B cell (primary cell): ENCODE measurements around the gene LRFN4. TPM values are rescaled to one million over a fixed set of nuclear protein-coding genes. Genes with fewer than 3 reads are reported as not detected.
A peak's percentile ranks its signal among the peaks of the same experiment; 100 is the strongest.

Source experiments
- ATAC-seq: fragments of 200-7000 bp; cut with Tn5 transposase; one replicate; pipeline ENCODE4 v1.10.0; 2021; ENCODE audit warnings: low read depth, mild to moderate bottlenecking, moderate number of reproducible peaks, moderate library complexity
- CTCF ChIA-PET: fragments of 350-600 bp; sonication (Branson Sonifier 250); formaldehyde crosslinking; loops from one replicate; lab custom pipeline; 2021; ENCODE audit warnings: antibody characterized with exemption, inconsistent platforms; lab: Charles Lee
- POLR2A ChIA-PET: fragments of 350-600 bp; sonication (Branson Sonifier 250); formaldehyde crosslinking; loops from one replicate; lab custom pipeline; 2021; ENCODE audit warnings: antibody characterized with exemption; lab: Charles Lee
- DNase-seq: peaks from one replicate; pipeline ENCODE4 v3.0.0; 2013
- H2AFZ ChIP-seq: 2 replicates; pipeline ENCODE4 v1.6.1; 2012; ENCODE audit warnings: mild to moderate bottlenecking, low read depth, low read length; ENCODE audit not compliant: insufficient read depth, poor library complexity, severe bottlenecking
- H3K27ac ChIP-seq, 2 donors: 1 replicate in 1 of 2; 2 replicates in 1 of 2; pipeline ENCODE4 v1.5.1; 2012 to 2013; ENCODE audit warnings: low read length in 2 of 2, mild to moderate bottlenecking in 2 of 2, moderate library complexity in 1 of 2
- H3K27me3 ChIP-seq, 4 experiments: fragments of 200-600 bp in 1 of 4; sonication (generic) in 1 of 4; replicated peaks in 1 of 4; 1 replicate in 2 of 4; 2 replicates in 2 of 4; pipeline versions ENCODE4 v1.6.1 to v1.7.0; 2013 to 2016; ENCODE audit warnings: low read length in 3 of 4, mild to moderate bottlenecking in 2 of 4, mixed read lengths in 1 of 4, moderate library complexity in 1 of 4; ENCODE audit not compliant: insufficient read depth in 4 of 4, control insufficient read depth in 3 of 4; ENCODE audit errors: control extremely low read depth in 1 of 4
- H3K36me3 ChIP-seq, 2 experiments: replicated peaks in 1 of 2; 1 replicate in 1 of 2; 2 replicates in 1 of 2; pipeline versions ENCODE4 v1.6.1 to v1.7.1; 2013; ENCODE audit warnings: low read length in 1 of 2; ENCODE audit not compliant: insufficient read depth in 2 of 2, control insufficient read depth in 1 of 2; ENCODE audit errors: control extremely low read depth in 1 of 2, extremely low read depth in 1 of 2
- H3K4me1 ChIP-seq, 2 donors: fragments of 200-600 bp in 1 of 2; sonication (generic) in 1 of 2; 1 replicate in 1 of 2; 2 replicates in 1 of 2; pipeline versions ENCODE4 v1.5.1 to v1.6.1; 2013 to 2017; ENCODE audit warnings: low read length in 2 of 2; ENCODE audit not compliant: control insufficient read depth in 2 of 2, insufficient read depth in 2 of 2
- H3K4me2 ChIP-seq: replicated peaks from 2 replicates; pipeline ENCODE3; 2012; ENCODE audit warnings: mild to moderate bottlenecking, low read depth, low read length; ENCODE audit not compliant: poor library complexity, severe bottlenecking
- H3K4me3 ChIP-seq, 5 experiments: fragments of 200-600 bp in 1 of 5; sonication (generic) in 1 of 5; 1 replicate in 3 of 5; 2 replicates in 2 of 5; pipeline versions ENCODE4 v1.5.1 to v1.7.0; 2011 to 2016; ENCODE audit warnings: low read length in 4 of 5, mild to moderate bottlenecking in 4 of 5, low read depth in 2 of 5, control low read depth in 1 of 5, moderate library complexity in 1 of 5; ENCODE audit not compliant: insufficient read depth in 1 of 5; ENCODE audit errors: control extremely low read depth in 1 of 5, extremely low read depth in 1 of 5
- H3K79me2 ChIP-seq: fragments of 200-600 bp; sonication (generic); one replicate; pipeline ENCODE4 v1.6.0; 2016; ENCODE audit warnings: low read length; ENCODE audit not compliant: control insufficient read depth, insufficient read depth
- H3K9ac ChIP-seq: fragments of 200-600 bp; sonication (generic); 2 replicates; pipeline ENCODE4 v1.6.1; 2017; ENCODE audit warnings: mild to moderate bottlenecking, low read length, moderate library complexity
- H3K9me3 ChIP-seq, 3 donors: one replicate each; pipeline versions ENCODE4 v1.6.1 to v1.7.1; 2013; ENCODE audit warnings: low read length in 2 of 3; ENCODE audit not compliant: control insufficient read depth in 2 of 3, insufficient read depth in 1 of 3; ENCODE audit errors: control extremely low read depth in 1 of 3
- H4K20me1 ChIP-seq: 2 replicates; pipeline ENCODE4 v1.6.0; 2012; ENCODE audit warnings: mild to moderate bottlenecking, low read length; ENCODE audit not compliant: insufficient read depth, control insufficient read depth, poor library complexity, severe bottlenecking
- H3K27ac Mint-ChIP-seq: one replicate; pipeline ENCODE4 v1.8.0; 2021; ENCODE audit warnings: mixed read lengths
- H3K27me3 Mint-ChIP-seq: one replicate; pipeline ENCODE4 v1.8.0; 2021; ENCODE audit warnings: mixed read lengths
- H3K4me1 Mint-ChIP-seq: one replicate; pipeline ENCODE4 v1.8.0; 2021; ENCODE audit warnings: mixed read lengths
- H3K4me3 Mint-ChIP-seq: one replicate; pipeline ENCODE4 v1.8.0; 2021; ENCODE audit warnings: mixed read lengths
- H3K9me3 Mint-ChIP-seq: one replicate; pipeline ENCODE4 v1.8.0; 2022; ENCODE audit warnings: mixed read lengths; ENCODE audit not compliant: insufficient read depth
- EZH2 ChIP-seq: IDR thresholded peaks from 2 replicates; pipeline ENCODE4 v1.6.1; 2012; ENCODE audit warnings: borderline replicate concordance, low read depth, mild to moderate bottlenecking, moderate library complexity, low read length; ENCODE audit not compliant: insufficient read depth, poor library complexity, severe bottlenecking
- WGBS: methylation state at CpG from one replicate; pipeline ENCODE4 v1.1.5; 2013; ENCODE audit warnings: missing lambda C conversion rate; ENCODE audit not compliant: insufficient coverage; 5-methylcytosine and 5-hydroxymethylcytosine counted together
- intact Hi-C: fragments of 100-400 bp; cut with micrococcal nuclease; formaldehyde crosslinking; loops from one replicate; pipeline ENCODE4 v1.10.0; 2022
- polyA plus RNA-seq: library from polyadenylated mRNA; depleted of rRNA; stranded (reverse); fragments of >200 nt; gene quantifications from 2 replicates; pipeline ENCODE4 v1.2.3, GENCODE V29; 2012
- total RNA-seq, 2 donors: library from RNA; stranded (reverse); fragments of 120-200 nt in 1 of 2; gene quantifications; 1 replicate in 1 of 2; 2 replicates in 1 of 2; pipeline versions ENCODE4 v1.2.3 to v1.2.4, GENCODE V29; 2013 to 2022
- TF ChIP-seq, protein P1 (sequence below): fragments of 200-600 bp; IDR thresholded peaks from one replicate; pipeline ENCODE4 v1.8.0; 2022; ENCODE audit warnings: antibody characterized with exemption, mild to moderate bottlenecking

Gene LRFN4
- total and polyA plus RNA-seq, 2 donors (not counting 1 experiment from before 2014, with no cell fraction given) = 7.1 to 12.1 TPM

DNA sequence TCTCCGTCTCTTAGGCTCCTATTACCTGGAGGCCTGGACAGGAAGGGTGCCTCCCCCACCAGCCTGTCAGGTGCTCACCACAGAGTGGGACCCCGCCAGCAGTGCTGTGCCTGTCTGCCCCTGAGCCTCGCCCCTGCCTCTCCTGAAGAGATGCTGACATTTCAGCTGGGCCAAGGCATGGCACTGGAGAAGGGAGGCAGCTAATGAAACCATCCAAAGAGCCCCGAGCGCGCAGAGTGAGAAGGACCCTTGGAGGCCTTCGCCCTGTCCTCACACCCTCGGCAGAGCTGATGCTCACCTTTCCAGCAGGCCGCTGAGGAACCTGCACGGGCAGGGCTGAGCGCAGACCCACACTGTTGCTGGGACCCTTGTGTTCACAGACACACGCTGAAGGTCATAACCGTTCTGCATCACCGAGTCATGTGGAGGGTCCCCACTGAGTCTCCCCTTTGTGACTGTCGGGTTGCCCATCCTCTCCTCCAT, 2.1 kb upstream of the LRFN4 start:
- H3K27ac Mint-ChIP-seq = no peak overlapping the region
- intact Hi-C loops = no loop called here

DNA sequence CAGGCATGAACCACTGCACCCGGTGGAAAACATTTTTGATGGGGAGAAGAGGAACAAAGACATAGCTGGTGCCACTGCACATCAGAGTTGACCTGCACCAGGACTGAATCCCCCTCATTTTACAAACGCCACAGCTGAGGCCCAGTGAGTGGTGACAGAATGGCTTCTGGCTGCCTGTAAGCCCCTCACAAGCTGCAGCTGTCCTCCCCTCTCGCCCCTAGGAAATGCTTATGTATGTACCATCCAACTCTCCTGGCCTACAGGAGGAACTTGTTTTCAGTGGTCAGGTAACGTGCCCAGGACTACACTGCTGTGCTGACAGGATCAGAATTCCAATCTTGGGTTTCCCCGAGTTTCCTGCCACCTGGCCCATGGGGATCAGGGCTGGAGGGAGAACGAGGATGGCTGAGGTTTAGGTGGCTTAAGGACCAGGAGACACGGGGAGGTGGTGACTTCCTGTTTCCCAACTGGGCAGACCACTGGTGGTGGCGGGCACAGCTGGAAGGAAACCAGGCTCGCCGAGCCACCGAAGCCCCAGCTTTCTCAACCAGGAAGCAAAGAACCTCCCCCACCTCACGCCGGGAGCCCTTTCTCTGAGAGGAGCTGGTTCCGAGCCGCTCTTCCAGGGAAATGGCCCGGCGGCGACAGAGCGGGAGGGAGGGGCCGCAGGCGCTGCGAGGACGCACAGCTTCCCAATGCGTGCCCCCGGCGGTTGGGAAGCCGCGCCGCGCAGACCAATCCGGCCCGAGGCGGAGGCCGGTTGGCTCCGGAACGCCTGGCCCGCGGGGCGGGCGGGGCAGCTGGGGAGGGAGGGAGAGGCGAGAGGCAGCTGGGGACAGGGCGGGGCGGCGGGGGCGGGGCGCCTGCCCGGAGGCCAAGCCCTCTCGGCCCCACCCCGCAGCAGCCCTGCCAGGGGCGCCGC, 1.0 kb upstream of the LRFN4 start:
- no peaks in the 10 kb centered on the region for H3K9me3 Mint-ChIP-seq
- CTCF ChIA-PET = interaction anchor here (0.7 to 2.0 kb wide), 6 partner anchors 9 to 177 kb away, joined by 3 to 11 read pairs (median 7); partner anchors contain the start of genes RBM4B and RCE1
- peaks cover 5 to 20% of the 10 kb centered on the region in 2 donors for H3K4me1 ChIP-seq

More for the DNA sequence above, 2.1 kb upstream of the LRFN4 start:
- ChIA-PET POLR2A (no interaction called here), CTCF (interaction anchor here (0.5 to 2.0 kb wide), 7 partner anchors 9 to 176 kb away, joined by 3 to 11 read pairs (median 7); partner anchors contain the start of genes RBM4B and RCE1)
- WGBS = 97% methylated on average over 15 of the region's 15 CpGs
- Mint-ChIP-seq H3K27me3 (no peaks in the 10 kb centered on the region), H3K4me3 (peak overlapping the region; percentile 94), H3K4me1 (peaks cover 14% of the 10 kb centered on the region), H3K9me3 (no peaks in the 10 kb centered on the region)
- Histone ChIP-seq H4K20me1 (no peaks in the 10 kb centered on the region), H3K79me2 (no peaks in the 10 kb centered on the region), H3K27ac (no peak overlapping the region), H2AFZ (no peak overlapping the region), H3K36me3 (no peaks in the 10 kb centered on the region), H3K9me3 (no peaks in the 10 kb centered on the region), H3K4me3 (no peak overlapping the region), H3K27me3 (no peaks in the 10 kb centered on the region), H3K4me2 (no peak overlapping the region), H3K4me1 (peaks cover 5 to 20% of the 10 kb centered on the region in 2 donors), H3K9ac (no peak overlapping the region)
- ATAC-seq = no peak
- DNase-seq = no peak
- TF ChIP-seq EZH2 = no peak

More for the DNA sequence above, 1.0 kb upstream of the LRFN4 start:
- POLR2A ChIA-PET = interaction anchor here (0.6 to 1.6 kb wide), 6 partner anchors 10 to 247 kb away, joined by 3 to 18 read pairs (median 4); partner anchors contain the start of gene RCE1
- peak overlapping the region; percentile 11 to 74 (median 70) for H3K4me3 ChIP-seq
- H3K27ac ChIP-seq = peak overlapping the region; percentile 65 to 78
- H3K9ac ChIP-seq = peak overlapping the region; percentile 83
- H3K27me3 ChIP-seq = no peaks in the 10 kb centered on the region
- WGBS = 2% methylated on average over 37 of the region's 51 CpGs
- TF ChIP-seq, protein P1, sequence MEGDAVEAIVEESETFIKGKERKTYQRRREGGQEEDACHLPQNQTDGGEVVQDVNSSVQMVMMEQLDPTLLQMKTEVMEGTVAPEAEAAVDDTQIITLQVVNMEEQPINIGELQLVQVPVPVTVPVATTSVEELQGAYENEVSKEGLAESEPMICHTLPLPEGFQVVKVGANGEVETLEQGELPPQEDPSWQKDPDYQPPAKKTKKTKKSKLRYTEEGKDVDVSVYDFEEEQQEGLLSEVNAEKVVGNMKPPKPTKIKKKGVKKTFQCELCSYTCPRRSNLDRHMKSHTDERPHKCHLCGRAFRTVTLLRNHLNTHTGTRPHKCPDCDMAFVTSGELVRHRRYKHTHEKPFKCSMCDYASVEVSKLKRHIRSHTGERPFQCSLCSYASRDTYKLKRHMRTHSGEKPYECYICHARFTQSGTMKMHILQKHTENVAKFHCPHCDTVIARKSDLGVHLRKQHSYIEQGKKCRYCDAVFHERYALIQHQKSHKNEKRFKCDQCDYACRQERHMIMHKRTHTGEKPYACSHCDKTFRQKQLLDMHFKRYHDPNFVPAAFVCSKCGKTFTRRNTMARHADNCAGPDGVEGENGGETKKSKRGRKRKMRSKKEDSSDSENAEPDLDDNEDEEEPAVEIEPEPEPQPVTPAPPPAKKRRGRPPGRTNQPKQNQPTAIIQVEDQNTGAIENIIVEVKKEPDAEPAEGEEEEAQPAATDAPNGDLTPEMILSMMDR = no peak
- no peak for TF ChIP-seq EZH2
- DNase-seq = no peak
- Mint-ChIP-seq H3K4me3 (peak overlapping the region; percentile 94), H3K27me3 (no peaks in the 10 kb centered on the region), H3K4me1 (peaks cover 14% of the 10 kb centered on the region), H3K27ac (peak overlapping the region; percentile 92)
- no peaks in the 10 kb centered on the region for H3K9me3 ChIP-seq
- H2AFZ ChIP-seq = peak overlapping the region; percentile 88
- peak; percentile 87 for ATAC-seq
- intact Hi-C loops = loop anchor here (1.0 kb wide), 1 partner anchor 13 kb away; the partner anchor contains the start of gene RCE1
- no peaks in the 10 kb centered on the region for H3K79me2 ChIP-seq
- H3K4me2 ChIP-seq = peak overlapping the region; percentile 91
- no peaks in the 10 kb centered on the region for H4K20me1 ChIP-seq
- no peaks in the 10 kb centered on the region for H3K36me3 ChIP-seq
